Erythroblast (primary cell): ENCODE data around the gene TMEM135.

ENCODE experiments used
- GATA1 ChIP-seq: IDR thresholded peaks from 2 replicates; pipeline ENCODE4 v1.6.1; 2011; ENCODE audit warnings: low read depth, mild to moderate bottlenecking, control low read depth, low read length, moderate library complexity
- POLR2A ChIP-seq: IDR thresholded peaks from 2 replicates; pipeline ENCODE4 v1.6.1; 2011; ENCODE audit warnings: mild to moderate bottlenecking, low read length

DNA sequence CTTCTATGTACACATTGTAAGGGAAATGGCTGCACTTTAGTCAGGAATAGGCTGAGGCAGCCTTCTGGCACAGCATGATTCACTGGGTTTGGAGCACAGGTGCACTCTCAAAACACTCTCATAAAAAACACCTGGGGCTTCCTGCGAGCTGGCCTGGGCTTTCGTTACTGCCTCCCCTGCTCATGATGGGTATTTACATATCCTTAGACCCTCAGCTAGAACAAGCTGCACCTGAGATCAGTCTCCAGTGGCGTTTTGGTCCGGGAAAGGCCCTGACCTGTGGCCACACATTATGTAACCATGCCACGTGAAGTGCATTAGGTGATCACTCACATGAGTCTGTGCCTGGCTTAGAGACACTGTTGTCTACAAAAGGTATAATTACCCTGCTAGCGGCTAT is 321.7 kb downstream of the TMEM135 start:
- TF ChIP-seq POLR2A (no peak), GATA1 (no peak)
